Urinary bladder (tissue), 4 donors: ENCODE results near the gene ZNF862. TPM values are rescaled to one million over a fixed set of nuclear protein-coding genes. Genes with fewer than 3 reads are reported as not detected.

ENCODE experiments used
- DNase-seq: peaks from one replicate; pipeline ENCODE4 v3.0.0-alpha.2; 2015; ENCODE audit errors: extremely low spot score
- H3K27ac ChIP-seq: one replicate; pipeline ENCODE4 v1.5.1; 2013; ENCODE audit warnings: low read depth, mild to moderate bottlenecking, moderate library complexity
- H3K36me3 ChIP-seq: one replicate; pipeline ENCODE4 v1.6.1; 2013; ENCODE audit warnings: mild to moderate bottlenecking, moderate library complexity; ENCODE audit not compliant: insufficient read depth
- H3K4me1 ChIP-seq: one replicate; pipeline ENCODE4 v1.6.1; 2013; ENCODE audit warnings: mild to moderate bottlenecking, moderate library complexity; ENCODE audit not compliant: insufficient read depth
- H3K4me3 ChIP-seq: one replicate; pipeline ENCODE4 v1.5.1; 2013; ENCODE audit warnings: low read depth, low read length
- WGBS: extraction: QIAGEN DNeasy Blood & Tissue Kit; methylation state at CpG from one replicate; pipeline ENCODE4 v1.1.7; 2013; 5-methylcytosine and 5-hydroxymethylcytosine counted together
- polyA plus RNA-seq: library from polyadenylated mRNA; stranded (reverse); fragments of 200-250 nt; gene quantifications from one replicate; pipeline ENCODE4 v1.2.3, GENCODE V29; 2013
- total RNA-seq: library from RNA; depleted of rRNA; stranded (reverse); fragments of >200 nt; gene quantifications from one replicate; pipeline ENCODE4 v1.2.3, GENCODE V29; 2014
- donor health status: healthy with polysubstance abuse.
- donor health status: healthy.

The ZNF862 gene
- total and polyA plus RNA-seq, 2 donors, result 11.2 to 16.5 TPM

DNA sequence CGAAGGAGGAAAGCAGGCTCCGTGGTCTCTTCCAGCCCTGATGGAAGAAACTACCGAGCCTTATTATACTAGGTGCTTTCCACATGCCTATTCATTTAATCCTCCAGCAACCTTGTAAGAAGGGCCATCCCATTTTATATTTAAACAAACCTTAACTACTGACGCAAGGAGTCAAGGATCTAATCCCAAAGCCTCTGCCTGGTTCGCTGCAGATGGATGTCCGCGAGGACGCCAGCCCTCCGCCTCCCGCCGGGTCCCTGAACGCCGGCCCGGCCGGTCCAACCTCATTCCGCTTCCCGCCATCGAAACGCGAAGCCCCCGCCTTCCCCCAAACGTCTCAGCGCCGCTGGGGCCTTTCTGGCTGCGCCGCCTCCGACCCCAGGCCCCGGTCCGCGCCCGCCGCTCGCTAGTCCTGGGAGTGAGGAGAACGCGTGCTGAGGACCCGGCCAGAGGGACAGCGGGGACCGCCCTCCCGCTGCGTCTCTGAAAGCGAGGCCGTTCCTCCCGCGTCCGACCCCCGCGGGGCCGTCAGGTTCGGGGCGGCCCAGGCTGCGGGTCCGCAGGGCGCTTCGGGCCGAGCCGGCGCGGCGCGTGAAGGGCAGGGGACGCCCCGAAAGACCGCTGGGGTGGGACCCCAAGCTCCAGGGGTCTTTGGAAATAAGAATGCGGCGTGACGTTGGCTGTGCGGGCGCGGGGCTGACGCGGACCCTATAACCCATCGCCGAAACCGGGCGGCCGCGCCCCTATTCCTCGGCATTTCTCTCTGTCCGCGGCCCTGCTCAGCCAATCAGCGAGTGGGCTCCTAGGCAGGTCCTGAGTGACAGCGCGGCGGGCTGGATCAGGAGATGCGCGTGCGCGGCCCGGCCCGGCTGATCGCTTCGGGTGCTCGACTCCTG, 35.1 kb downstream of the ZNF862 start, which contains the start of gene ATP6V0E2:
ATP6V0E2 (plus strand) TSS at position 896 of the 896 bp plus-strand sequence. CDS start 97 bp downstream, outside the sequence.
- Histone ChIP-seq H3K27ac (no peak within 1 kb of the TSS), H3K4me1 (no peaks in the 10 kb centered on the region), H3K36me3 (no peaks in the 10 kb centered on the region), H3K4me3 (peak within 1 kb of the TSS; percentile 53)
- WGBS, result under 1% methylated on average over 93 of the region's 93 CpGs
- DNase-seq, result peak; percentile 86

DNA sequence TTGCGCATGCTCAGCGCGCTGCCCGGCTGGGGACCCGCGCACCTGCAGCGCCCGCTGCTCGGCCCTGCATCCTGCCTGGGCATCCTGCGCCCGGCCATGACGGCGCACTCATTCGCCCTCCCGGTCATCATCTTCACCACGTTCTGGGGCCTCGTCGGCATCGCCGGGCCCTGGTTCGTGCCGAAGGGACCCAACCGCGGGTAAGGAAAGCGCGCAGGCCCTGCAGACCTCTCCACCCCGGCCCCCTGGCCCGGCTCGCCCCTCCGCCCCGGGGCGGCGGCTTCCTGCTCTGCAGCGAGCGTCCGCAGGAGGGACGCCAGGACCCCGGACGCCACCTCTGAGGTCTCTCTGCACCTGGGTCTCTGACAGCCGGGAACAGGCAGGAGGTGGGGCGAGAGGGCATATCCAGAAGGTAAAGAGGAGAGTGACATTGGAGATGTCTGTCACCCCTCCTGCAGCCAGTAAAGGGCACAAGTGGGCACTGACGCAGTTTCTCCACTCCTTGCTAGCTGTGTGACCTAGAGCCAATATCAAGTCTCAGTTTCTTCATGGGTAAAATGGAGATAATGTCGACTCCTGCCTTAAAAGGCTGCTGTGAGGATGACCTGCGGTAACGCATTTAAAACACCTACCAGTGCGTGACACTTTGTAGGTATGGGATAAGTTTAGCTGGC, 35.9 kb downstream of the ZNF862 start:
- peak overlapping the region; percentile 53 for H3K4me3 ChIP-seq
- 7% methylated on average over 46 of the region's 46 CpGs for WGBS
- no peak for DNase-seq
- no peaks in the 10 kb centered on the region for H3K36me3 ChIP-seq
- no peaks in the 10 kb centered on the region for H3K4me1 ChIP-seq
- H3K27ac ChIP-seq, result no peak overlapping the region

DNA sequence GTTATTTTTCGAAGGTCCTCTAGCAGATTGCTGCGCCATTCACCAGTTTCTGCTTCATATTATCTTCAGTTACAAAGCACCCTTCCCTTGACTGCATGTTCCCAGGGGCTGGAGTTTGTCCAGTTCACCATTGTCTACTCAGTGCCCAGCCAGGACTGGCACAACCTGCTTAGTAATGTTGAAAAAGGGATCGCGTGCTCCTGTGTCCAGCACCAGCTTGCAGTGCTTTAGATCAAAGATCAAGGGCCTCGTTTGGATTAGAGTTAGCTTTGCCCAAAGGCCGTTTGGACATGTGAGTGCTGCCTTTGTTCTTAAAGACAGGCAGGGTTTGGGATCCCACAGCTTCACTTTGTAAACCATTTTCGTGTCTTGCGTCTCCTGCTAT, 36.5 kb downstream of the ZNF862 start:
- Histone ChIP-seq H3K27ac (no peak overlapping the region), H3K4me3 (no peak overlapping the region), H3K4me1 (no peaks in the 10 kb centered on the region), H3K36me3 (no peaks in the 10 kb centered on the region)
- no peak for DNase-seq
- 76% methylated on average over 8 of the region's 8 CpGs for WGBS

DNA sequence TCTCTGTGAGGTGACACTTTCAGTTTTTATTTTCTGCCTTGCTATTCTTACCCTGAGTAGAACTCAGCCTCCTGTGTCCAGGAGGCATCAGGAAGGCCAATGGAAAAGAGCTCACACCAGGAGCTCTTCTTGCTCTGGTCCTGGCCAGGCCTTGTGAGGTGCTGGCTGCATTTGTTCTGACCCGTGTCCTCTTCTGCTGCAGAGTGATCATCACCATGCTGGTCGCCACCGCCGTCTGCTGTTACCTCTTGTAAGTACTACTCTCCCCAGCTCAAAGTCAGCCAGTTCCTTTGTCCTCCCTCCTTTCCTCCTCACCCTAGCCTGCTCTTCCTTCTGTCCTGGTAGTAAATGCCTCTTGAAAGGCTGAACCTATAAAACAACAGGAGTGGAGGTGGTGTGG, 37.2 kb downstream of the ZNF862 start:
- DNase-seq, result no peak
- H3K27ac ChIP-seq, result no peak overlapping the region
- no peaks in the 10 kb centered on the region for H3K4me1 ChIP-seq
- WGBS, result 92% methylated on average over 4 of the region's 4 CpGs
- no peaks in the 10 kb centered on the region for H3K36me3 ChIP-seq
- no peak overlapping the region for H3K4me3 ChIP-seq

DNA sequence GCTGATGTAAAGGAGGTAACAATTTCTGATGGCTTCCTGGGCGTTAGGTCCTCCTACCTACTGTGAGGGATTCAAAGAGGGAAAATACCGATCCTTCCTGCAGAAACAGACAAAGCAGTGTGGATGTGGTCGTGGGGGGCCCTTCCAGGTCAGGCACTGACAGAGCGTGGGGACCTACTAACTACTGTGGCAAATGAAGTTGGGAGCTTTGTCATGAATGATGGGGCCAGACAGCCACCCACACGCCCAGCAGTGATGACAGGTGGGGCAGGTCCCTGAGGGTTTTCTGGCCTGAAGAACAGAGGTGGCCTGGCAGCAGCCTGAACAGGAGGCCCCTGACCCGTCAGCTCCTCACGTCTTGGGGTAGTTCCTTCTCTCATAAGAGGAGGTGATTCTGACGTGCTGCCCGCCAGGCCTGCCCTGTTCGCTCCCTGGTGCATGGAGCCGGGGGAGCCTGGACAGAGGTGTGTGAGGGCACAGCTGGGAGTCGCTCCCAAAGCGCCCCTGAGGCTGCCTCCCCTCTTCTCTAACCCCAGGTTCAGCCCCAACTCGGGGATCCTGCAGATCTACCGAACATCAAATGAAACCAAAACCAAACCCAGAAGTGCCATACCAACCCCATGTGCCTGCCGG, 39.8 kb downstream of the ZNF862 start:
- H3K27ac ChIP-seq, result no peak overlapping the region
- DNase-seq, result no peak
- 88% methylated on average over 16 of the region's 16 CpGs for WGBS
- H3K4me1 ChIP-seq, result no peaks in the 10 kb centered on the region
- H3K36me3 ChIP-seq, result no peaks in the 10 kb centered on the region
- H3K4me3 ChIP-seq, result no peak overlapping the region

DNA sequence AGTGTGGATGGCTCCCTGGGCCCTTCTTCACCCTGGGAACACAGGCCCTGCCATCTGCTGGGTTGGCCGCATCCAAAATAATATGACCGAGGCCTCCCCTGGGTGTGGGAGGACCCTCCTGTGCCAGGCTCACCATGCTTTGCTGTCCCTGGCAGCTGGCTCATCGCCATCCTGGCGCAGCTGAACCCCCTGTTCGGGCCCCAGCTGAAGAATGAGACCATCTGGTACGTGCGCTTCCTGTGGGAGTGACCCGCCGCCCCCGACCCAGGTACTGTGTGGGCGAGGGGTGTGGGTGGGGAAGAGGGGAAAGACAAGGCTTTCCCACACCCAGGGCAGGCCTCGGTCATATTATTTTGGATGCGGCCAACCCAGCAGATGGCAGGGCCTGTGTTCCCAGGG, 40.3 kb downstream of the ZNF862 start:
- WGBS, result 89% methylated on average over 13 of the region's 13 CpGs
- H3K4me1 ChIP-seq, result no peaks in the 10 kb centered on the region
- no peaks in the 10 kb centered on the region for H3K36me3 ChIP-seq
- H3K4me3 ChIP-seq, result no peak overlapping the region
- H3K27ac ChIP-seq, result no peak overlapping the region
- no peak for DNase-seq

DNA sequence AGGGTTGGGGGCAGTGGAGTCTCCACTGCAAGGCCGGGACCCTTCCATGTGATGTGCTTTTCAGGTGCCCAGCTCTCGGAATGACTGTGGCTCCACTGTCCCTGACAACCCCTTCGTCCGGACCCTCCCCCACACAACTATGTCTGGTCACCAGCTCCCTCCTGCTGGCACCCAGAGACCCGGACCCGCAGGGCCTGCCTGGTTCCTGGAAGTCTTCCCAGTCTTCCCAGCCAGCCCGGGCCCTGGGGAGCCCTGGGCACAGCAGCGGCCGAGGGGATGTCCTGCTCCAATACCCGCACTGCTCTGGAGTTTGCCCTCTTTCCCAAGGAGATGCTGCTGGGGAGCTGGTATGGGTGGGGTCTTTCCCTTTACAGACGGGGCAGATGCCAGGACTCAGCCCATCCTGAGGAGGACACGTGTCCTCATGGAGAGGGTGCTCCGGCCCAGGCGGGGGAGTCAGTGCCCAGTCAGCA, 41.1 kb downstream of the ZNF862 start:
- H3K4me3 ChIP-seq, result no peak overlapping the region
- WGBS, result 92% methylated on average over 14 of the region's 14 CpGs
- H3K27ac ChIP-seq, result no peak overlapping the region
- H3K4me1 ChIP-seq, result no peaks in the 10 kb centered on the region
- no peak for DNase-seq
- no peaks in the 10 kb centered on the region for H3K36me3 ChIP-seq

DNA sequence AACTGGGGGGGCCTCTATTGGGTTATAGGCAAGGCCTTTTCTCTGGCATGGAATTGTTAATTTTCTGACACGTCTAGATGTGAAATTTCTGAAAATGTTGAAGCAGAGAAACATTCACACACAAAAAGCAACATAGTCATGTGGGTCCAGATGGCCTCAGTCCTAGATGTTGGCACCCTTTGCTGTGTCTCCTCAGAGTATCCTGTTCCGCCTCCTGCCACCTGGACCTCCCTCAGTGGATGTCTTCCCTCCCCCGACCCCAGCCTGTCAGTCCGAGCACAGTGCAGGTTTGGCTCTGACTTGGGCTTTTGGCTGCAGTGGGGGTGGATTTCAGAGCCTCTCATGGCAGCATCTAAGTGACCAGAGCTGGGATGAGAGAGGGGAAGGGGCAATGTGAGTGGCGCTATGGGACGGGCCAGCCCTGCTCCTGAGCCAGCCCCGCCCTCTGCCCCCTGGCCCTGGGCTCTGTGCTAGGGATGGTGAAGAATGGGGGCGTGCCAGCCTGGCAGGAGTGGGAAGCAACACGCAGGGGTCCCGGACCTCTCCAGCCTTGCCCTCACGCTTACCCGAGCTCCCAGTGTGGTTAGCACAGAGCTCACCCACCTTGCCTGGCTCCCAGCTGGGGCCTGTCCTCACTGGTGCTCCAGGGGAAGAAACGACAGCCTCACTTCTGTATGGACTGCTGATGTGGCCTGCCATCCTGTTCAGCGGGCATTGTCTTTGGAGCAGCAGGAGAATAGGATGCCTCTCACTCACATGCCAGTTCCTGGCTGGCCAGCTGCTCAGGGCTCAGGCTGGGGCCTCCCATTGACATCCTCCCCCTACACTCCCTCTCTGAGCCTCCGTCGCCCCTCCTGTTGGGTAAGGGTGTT, 41.8 kb downstream of the ZNF862 start:
- no peaks in the 10 kb centered on the region for H3K36me3 ChIP-seq
- H3K4me1 ChIP-seq, result no peaks in the 10 kb centered on the region
- 92% methylated on average over 16 of the region's 16 CpGs for WGBS
- no peak for DNase-seq
- no peak overlapping the region for H3K27ac ChIP-seq
- no peak overlapping the region for H3K4me3 ChIP-seq

DNA sequence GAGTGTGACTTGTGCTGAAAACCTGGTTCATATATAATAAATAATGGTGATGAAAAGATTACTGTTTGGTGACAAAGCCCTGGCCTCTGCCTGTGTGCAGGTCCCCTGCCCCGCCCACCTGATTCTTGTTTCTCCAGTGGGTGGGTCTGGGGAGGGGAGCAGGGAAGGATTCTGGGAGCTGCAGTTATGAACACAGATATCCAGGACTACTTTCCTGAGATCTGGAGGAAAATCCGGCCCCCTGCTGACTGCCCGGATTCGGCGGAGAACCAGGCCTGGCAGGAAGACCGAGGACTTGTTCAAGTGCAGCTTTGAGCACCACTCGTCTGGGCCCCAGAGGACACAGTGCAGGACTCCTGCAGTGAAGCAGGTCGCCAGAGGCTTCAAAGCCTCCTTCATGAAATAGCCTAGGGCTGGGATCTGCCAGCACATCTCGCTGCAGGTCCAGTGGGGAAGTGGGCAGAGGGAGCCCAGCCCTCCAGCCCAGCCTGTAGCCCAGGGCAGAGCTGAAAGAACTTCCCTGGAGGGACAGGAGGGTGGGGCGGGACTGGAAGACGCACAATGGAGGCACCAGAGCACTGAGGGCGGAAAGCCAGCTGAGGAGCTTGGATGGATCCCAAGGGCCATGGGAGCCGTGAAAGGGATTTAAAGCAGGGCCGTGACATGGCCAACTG, 42.6 kb downstream of the ZNF862 start:
- no peak for DNase-seq
- no peak overlapping the region for H3K27ac ChIP-seq
- WGBS, result 48% methylated on average over 14 of the region's 14 CpGs
- no peaks in the 10 kb centered on the region for H3K36me3 ChIP-seq
- H3K4me3 ChIP-seq, result no peak overlapping the region
- no peaks in the 10 kb centered on the region for H3K4me1 ChIP-seq

DNA sequence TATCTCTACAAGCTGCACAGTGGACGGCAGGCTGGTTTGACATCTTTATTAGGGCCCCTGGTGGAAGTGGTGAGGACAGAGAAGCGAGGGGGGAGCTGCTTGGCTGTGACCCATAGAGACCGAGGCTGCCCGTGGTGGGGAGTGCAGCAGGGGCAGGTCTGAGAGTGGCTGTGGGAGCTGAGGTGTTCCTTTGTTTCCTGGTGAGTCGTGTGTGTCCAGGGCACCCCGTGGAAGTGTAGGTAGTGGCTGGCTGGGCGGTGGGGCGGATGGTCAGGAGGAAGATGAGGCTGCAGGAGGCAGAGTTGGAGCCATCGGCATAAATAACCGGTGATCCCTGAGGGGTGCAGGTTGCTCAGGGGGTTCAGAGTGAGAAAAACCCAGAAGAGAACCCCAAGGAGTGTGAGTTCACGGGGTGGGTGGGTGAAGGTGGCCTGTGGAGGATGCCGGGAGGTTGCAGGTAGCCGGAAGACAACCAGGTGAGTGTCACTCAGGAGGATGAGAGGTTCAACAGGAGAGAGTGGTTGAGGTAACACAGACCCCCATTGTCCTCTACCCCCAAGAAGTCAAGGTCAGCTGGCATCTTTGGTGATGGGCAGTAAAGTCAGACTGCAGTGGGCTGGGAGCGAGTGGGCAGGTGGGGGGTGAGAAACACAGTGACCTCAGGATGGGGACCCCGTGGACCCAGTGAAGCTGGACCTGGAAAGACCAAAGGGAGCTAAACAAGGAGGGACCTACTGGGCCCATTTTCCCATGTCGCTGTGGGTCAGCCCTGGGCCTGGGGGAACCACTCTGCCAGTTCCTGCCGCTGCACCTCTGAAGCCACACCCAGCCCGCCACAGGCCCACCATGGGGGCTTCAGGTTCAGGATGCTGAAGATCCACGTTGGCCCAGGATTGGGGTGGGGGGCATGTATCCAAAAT, 43.4 kb downstream of the ZNF862 start:
- Histone ChIP-seq H3K27ac (no peak overlapping the region), H3K4me1 (no peaks in the 10 kb centered on the region), H3K36me3 (no peaks in the 10 kb centered on the region), H3K4me3 (no peak overlapping the region)
- no peak for DNase-seq
- 68% methylated on average over 19 of the region's 19 CpGs for WGBS

DNA sequence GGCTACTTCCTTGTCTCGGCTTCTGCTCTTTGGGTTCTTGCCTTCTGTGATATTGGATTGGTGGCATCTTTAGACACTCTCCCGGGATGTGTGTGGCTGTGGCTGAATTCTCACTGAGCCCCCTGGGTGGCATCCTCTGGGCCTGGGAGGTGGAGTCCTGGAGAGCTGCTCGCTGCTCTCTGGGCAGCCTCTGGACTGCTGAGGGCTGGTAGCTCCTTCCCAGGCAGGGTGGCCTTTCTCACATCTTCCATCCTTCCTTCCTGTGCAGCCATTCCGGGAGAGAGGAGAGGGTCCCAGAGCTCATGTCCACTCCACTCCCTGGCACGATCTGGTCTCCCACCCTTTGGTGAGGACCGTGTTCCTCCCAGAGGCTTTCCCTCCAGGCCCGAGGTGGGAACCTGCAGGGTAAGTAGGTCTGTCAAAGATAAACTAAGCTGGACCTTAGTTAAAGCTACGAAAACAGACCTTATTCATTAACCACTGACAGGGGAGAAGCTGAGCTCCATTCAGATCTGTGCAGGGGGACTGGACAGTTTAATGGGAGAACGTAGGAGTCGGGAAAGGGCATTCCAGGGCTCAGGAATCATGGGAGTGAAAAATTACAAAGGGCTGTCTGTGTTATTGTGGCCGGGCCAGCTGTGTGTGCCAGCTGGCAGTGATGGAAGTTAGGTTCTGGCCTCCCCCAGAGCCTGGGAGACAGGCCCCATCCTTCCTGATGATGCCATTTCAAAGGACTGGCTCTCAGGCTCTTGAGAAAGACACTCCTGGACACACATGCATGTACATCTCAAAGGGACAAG, 44.3 kb downstream of the ZNF862 start:
- no peak overlapping the region for H3K27ac ChIP-seq
- DNase-seq, result no peak
- 59% methylated on average over 11 of the region's 11 CpGs for WGBS
- no peaks in the 10 kb centered on the region for H3K36me3 ChIP-seq
- H3K4me1 ChIP-seq, result no peaks in the 10 kb centered on the region
- no peak overlapping the region for H3K4me3 ChIP-seq
